ENCODE data around the gene UFC1.
A peak's percentile ranks its signal among the peaks of the same experiment; 100 is the strongest.
"Not testable (repeated sequence)": the region's sequence is repeated elsewhere in the genome, so short reads cannot be mapped to it uniquely, and the experiment has no call there.

Gene UFC1

DNA sequence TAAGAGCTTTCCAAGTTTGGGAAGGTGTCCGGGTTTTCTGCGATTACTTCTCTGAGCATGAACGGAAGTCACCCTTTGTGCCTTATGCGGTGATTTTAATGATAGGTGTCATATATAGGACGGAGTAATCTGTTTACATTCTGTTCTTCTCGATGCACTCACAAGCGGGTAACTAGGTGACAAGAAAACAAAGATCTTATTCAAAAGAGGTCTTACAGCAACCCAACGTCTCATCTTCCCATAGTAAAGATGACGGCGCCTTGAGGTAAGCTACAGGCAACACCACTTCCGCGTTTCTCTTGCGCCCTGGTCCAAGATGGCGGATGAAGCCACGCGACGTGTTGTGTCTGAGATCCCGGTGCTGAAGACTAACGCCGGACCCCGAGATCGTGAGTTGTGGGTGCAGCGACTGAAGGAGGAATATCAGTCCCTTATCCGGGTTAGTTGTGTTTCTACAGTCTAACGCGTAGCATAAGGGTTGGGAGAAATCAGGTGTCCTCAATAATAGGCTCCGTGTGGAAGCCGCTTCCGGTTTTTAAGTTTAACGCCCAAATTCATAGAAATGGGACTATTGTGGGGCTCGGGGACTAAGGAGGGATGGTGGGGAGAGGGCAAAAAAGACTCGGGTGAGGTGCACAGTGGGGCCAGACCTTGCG lies at the start of gene UFC1:
TSS of gene UFC1 (plus strand) at position 297 of the 656 bp plus-strand sequence. CDS start at position 317, 20 bp downstream.
- DNase-seq (ENCODE audit: extremely low read depth in 1 of 2, low read depth in 1 of 2) = peak; percentile 54 to 60

DNA sequence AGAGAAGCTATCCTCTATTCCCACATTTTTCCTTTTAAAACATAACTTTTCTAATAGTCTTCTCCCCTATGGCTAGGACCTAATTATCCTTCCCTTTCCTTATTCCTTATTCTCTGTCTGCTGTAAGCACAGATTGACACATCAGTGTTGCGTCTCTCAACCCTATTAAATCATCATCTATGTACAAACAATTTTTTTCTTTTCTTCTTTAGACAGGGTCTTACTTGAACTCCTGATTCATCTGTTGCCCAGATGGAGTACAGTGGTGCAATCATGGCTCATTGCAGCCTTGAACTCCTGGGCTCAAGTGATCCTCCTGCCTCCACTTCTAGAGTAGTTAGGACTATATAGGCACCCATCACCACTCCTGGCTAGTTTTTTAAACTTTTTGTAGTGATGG lies 47.3 kb upstream of the UFC1 start:
- no peak for DNase-seq (ENCODE audit: extremely low read depth in 1 of 2, low read depth in 1 of 2)

DNA sequence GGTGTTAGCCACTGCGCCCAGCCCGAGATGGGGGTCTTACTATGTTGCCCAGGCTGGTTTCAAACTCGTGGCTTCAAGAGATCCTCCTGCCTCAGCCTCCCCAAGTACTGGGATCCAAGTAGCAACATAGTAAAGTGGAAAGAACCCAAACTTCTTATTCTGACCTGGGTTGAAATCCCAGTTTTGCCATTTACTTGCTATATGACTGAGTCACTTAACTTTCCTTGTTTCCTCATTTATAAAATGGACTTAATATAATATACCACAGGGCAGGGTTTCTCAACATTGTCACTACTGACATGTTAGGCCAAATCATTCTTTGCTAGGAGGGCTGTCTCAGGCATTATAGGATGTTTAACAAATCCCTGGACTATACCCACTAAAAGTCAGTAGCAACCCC lies 42.7 kb upstream of the UFC1 start:
- no peak for DNase-seq (ENCODE audit: extremely low read depth in 1 of 2, low read depth in 1 of 2)

DNA sequence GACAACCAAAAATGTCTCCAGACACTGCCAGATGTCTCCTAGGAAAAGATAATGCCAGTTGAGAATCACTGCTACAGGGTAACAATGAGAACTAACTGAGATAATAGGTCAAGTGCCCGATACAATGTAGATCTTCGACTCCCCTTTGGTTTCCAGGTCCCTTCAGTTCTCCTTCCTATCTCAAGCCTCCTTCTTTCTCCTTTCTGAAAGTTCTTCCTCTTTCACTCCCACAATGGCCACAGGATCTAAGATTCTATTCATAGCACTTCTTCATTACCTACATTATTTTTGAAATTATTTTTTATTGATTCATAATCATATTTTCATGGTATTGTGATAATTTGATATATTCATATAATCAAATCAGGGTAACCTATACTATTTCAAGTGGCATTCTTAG lies 42.3 kb upstream of the UFC1 start:
- no peak for DNase-seq (ENCODE audit: extremely low read depth in 1 of 2, low read depth in 1 of 2)

DNA sequence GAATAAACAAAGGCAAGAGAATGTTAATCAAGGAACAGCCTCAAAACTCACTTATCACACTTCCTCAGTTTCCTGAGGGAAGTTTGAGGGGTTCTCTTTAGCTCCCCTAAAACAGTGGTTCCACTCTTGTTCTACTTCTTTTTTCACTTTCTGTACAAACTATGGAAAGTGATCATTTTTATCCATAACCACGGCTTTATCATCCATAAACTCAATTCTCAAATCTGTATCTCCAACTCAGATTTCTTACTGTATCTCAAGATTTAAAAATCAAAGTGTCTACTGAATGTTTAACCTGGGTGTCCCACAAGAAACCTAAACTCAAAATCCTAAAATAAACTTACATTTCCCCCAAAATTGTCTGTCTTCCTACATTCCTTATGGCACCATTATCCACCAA lies 39.9 kb upstream of the UFC1 start:
- no peak for DNase-seq (ENCODE audit: extremely low read depth in 1 of 2, low read depth in 1 of 2)

DNA sequence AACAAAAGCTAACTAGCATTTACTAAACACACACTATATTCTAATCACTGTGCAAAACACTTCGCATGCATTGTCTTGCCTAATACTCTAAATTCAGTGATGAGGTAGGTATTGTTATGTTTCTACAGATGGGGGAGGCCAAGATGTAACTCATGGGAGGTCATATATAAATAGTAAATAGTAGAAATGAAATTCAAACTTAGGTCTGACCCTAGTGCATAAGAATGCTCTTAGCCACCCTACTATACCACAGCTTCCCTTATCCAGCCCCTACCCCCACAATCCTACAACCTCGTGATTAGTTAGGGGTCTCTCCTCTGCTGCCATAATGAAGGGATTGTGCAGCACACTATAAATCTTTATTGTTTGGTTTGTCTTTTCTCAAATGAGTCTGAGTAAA lies 39.2 kb upstream of the UFC1 start:
- no peak for DNase-seq (ENCODE audit: extremely low read depth in 1 of 2, low read depth in 1 of 2)

DNA sequence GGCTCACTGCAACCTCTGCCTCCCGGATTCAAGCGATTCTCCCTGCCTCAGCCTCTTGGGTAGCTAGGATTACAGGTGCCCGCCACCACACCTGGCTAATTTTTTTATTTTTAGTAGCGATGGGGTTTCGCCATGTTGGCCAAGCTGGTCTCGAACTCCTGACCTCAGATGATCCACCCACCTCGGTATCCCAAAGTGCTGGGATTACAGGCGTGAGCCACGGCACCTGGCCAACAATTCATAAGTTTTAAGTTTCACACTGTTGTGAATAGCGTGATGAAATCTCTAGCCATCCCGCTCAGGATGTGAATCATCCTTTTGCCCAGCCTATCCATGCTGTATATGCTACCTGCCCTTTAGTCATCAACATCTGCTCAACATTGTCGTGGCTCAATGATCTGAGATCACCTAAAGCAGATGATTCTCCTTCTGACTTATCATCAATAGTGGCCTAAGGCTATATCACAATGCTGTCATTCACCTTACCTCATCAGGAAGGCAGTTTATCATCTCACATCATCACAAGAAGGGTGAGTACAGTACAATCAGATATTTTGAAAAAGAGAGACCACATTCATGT lies 38.6 kb upstream of the UFC1 start:
- no peak for DNase-seq (ENCODE audit: extremely low read depth in 1 of 2, low read depth in 1 of 2)

DNA sequence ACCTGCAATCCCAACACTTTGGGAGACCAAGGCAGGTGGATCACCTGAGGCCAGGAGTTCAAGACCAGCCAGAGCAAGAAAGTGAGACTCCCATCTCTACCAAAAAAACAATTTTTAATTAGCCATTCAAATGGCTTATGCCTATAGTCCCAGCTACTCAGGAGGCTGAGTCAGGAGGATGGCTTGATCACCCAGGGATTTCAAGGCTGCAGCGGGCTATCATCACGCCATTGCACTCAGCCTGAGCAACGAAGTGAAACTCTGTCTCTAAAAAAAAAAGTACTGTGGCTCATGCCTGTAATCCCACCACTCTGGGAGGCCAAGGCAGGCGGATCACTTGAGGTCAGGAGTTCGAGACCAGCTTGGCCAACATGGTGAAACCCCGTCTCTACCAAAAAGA lies 37.8 kb upstream of the UFC1 start:
- DNase-seq (ENCODE audit: extremely low read depth in 1 of 2, low read depth in 1 of 2) = not testable (repeated sequence)

DNA sequence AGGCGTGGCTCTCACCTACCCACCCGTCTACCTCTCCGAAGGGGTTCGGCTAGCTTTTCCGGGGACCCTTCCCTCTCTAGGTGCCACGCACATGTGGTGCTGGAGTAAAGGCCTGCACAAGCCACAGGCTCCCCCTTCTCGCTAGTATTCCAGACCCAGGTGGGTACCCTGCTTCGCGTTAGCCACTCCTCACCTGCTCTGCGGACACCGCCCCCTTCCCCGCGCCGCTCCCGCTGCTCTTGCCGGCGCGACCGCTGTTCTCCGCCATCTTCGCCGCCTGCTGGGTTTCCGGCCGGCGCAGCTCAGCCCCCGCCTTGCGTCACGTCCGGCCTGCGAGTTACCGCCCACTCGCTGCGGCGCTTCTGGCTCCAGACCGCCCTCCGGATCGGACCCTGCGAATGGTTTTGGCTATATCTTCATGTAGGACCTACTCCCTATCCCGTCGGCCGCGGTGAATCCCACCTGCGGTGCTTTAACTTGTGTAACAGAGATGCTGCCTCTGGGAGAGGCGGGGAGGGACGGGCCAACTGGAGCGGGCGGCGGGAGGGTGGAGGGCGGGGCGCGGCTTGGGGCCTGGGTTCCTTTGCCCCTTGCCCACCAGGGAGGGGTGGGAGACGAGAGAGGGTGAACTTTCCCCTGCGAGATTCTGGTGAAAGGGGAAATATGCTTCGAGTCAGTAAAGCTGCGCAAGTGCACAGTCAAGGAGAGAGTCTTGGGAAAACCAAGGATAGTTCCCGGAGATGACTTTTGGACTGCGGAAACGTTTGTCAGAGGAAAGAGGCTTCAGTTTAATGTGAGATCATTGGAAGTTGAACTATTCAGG lies 35.8 kb upstream of the UFC1 start, which contains the start of the genes NIT1 and PFDN2:
TSS of gene NIT1 (plus strand) at position 347 of the 823 bp plus-strand sequence. CDS start at position 419, 72 bp downstream.
TSS of gene PFDN2 (minus strand) at position 279 of the 823 bp plus-strand sequence. CDS start at position 268, 11 bp downstream.
- peak; percentile 33 to 79 for DNase-seq (ENCODE audit: extremely low read depth in 1 of 2, low read depth in 1 of 2)

DNA sequence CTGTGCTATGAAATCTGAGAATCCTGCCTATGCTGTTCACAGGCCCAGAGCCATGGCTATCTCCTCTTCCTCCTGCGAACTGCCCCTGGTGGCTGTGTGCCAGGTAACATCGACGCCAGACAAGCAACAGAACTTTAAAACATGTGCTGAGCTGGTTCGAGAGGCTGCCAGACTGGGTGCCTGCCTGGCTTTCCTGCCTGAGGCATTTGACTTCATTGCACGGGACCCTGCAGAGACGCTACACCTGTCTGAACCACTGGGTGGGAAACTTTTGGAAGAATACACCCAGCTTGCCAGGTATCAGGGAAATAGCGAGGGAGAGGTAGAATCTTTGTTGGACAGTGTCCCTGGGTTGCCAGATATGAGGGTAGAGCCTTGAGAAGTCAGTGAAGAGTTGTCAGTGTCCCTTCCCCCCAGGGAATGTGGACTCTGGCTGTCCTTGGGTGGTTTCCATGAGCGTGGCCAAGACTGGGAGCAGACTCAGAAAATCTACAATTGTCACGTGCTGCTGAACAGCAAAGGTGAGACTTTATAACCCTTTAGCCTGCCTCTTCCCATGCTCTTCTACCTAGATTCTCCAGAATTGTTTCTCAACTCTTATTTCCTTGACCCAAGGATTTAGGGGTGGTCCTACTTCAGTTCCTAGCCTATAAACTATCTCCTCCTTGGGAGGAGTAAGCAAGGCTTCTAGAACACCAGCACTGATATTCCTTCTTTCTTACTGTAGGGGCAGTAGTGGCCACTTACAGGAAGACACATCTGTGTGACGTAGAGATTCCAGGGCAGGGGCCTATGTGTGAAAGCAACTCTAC lies 34.5 kb upstream of the UFC1 start:
- peak; percentile 21 to 25 for DNase-seq (ENCODE audit: extremely low read depth in 1 of 2, low read depth in 1 of 2)

DNA sequence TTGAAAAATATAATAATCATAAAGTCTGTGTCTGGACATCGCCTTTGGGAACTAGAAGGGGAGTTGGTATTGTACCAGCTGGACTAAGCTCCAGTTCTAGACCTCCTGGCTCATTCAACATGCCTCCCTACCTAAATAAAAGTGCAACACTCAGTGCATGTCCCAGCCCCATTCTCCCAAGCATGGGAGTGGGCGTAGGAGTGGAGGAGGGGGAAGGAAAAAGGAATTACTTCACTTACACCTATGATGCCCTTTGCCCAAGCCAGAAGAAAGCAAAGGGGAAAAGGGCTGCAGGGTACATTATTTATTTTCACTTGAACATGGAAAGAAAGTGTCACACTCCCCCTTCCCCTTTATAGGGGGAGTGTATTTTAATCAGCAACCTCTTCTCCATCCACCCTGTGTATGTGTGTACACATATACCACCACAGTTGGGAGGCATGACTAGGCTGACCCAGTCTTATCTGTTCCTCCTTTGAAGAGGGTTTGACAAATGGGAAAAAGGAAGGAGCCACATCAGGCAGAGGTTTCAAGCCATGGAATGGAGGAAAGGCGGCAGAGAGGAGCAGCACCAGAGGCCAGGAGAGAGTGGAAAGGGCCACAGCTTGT lies 32.6 kb upstream of the UFC1 start:
- DNase-seq (ENCODE audit: extremely low read depth in 1 of 2, low read depth in 1 of 2) = no peak

DNA sequence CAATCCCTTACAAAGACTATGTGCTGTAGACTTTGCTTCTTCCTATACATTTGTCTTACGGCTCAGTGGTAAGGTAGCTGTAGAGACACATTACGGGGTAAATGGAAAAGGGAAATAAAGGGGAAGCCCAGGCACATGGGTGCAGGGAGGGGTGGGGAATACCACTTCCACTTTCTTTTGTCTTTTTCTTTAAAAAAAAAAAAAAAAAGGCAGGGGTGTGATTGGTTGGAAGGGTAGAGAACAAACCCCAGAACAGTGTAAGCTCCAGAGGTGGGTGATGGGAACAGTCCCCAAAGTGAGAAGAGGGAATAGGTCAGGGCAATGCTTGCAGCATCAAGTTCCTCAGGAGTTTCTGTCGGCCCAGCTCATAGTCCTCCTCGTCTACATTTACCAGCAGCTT lies 31.9 kb upstream of the UFC1 start:
- no peak for DNase-seq (ENCODE audit: extremely low read depth in 1 of 2, low read depth in 1 of 2)

DNA sequence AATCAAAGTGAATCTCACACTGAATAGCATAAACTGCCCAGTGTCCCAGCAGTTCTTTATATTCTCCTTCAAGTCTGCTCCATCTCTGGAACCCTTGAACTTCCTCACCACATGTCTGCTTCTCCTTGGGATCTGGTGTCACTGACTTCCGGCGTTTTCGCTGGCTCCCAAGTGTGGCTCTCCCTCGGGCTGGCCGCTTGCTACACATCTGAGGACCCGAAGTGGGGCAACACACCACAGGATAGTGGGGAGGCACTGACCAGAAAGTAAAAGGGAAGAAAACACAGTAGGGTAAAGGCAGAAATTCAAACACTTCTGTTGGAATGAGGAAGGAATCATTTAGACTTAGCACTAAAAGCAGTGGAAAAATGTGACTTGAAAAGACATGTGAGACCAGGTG lies 30.8 kb upstream of the UFC1 start:
- no peak for DNase-seq (ENCODE audit: extremely low read depth in 1 of 2, low read depth in 1 of 2)

DNA sequence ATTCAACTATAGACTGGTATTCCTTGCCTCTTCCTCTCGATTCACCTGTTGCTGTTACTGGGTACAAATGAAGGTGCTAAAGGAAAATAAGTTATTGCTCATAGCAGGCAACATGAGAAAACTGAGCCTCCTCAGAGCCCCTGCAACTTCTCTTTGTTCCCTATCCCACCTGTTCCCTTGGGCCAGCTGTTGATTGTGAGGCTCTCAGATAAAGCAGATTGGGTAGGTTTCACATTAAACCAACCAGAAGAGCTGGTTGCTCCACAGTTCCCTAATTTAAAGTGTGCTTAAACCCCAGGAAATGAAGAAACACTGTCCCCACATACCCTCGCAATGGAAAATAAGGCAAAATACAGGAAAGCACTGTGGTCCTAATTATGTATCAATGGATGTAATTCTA lies 26.1 kb upstream of the UFC1 start:
- DNase-seq (ENCODE audit: extremely low read depth in 1 of 2, low read depth in 1 of 2) = no peak

DNA sequence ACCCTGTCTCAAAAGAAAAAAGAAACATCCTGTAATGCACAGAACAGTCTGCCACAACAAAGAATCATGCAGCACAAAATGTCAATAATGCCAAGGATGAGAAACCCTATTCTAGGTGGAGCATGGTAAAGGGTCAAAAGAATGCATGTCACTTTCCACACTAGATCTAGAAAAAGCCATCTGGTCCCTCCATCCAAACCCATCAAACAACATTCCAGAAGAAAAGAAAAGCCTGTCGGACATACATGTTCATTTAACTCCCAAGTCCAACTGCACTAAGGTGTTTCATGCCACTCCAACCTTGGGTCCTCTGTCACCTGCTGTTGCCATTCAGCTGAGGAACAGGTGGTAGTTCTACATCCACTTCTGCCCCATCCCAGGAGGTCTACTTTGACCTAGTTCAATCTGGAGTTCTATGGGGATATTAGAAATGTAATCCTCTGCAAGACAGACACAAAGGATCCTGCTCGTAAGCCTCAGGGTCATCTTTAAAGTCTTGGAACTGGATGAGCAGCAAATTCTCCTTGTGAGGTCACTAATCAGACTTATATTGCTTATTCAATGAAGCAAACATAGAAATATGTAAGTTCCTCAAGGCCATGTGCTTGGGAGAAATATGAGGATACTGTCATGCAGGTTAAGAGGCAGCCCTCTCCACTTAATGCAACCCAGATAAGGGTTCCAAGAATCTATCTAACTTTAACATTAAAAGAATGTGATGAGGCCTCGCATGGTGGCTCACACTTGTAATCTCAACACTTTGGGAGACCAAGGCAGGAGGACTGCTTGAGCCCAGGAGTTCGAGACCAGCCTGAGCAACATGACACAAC lies 25.0 kb upstream of the UFC1 start:
- DNase-seq (ENCODE audit: extremely low read depth in 1 of 2, low read depth in 1 of 2) = no peak

DNA sequence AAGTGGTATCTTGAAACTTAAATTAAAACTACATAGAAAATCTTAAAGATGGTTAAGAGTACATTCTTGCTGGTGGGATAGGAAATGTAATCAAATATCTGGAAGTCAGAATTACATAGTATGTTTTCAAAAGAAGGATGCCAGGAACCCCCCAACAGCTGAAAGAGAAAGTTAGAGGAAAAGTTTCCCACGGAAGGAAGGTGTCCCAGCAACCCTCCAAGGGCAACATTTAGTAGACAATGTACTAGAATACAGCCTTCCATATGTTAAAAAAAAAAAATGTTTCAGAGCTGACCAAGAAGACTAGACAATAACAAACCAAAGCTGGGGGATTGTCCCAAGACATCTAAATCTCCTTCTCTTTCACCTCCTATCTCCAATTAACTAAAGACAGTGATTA lies 23.5 kb upstream of the UFC1 start:
- DNase-seq (ENCODE audit: extremely low read depth in 1 of 2, low read depth in 1 of 2) = no peak

DNA sequence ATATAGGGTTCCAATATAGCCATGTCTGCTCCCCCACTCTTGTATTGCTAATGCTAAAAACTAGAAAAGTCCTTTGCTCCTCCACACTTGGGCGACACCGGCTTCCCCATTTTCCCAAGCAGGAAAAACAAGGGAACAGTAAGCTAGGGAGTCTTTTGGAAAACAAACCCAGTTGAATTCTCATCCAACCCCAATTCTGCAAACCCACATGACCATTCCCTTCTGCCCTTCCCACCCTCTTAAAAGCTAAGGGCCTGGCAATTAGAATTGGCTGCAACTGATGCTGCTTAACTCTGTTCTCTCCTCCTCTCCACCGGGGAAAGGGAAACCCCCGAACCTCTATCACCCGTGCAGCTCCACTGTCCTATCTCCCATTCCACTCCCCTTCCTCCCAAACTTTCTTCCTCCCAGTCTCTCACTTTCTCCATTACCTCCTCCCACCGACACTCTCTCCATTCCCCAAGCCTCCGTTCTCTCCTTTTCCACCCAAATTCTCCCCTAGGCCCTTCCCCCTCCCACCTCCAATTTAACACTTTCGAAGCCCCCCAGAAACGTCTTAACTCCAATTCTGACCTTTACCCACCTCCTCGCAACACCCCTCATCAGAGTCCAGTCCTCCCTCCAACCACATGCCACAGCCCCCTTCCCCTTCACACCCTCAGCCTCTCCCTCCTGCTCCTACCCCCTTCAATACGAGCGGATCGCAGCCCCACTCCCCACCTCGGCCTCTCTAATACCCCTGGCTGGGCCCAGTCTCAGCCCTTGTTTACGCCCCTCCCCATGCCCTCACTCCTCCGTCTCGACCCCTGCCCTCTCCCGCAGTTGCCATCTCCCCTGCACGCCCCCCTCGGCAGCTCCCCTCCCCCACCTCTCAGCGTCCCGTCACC lies 22.0 kb upstream of the UFC1 start:
- no peak for DNase-seq (ENCODE audit: extremely low read depth in 1 of 2, low read depth in 1 of 2)

DNA sequence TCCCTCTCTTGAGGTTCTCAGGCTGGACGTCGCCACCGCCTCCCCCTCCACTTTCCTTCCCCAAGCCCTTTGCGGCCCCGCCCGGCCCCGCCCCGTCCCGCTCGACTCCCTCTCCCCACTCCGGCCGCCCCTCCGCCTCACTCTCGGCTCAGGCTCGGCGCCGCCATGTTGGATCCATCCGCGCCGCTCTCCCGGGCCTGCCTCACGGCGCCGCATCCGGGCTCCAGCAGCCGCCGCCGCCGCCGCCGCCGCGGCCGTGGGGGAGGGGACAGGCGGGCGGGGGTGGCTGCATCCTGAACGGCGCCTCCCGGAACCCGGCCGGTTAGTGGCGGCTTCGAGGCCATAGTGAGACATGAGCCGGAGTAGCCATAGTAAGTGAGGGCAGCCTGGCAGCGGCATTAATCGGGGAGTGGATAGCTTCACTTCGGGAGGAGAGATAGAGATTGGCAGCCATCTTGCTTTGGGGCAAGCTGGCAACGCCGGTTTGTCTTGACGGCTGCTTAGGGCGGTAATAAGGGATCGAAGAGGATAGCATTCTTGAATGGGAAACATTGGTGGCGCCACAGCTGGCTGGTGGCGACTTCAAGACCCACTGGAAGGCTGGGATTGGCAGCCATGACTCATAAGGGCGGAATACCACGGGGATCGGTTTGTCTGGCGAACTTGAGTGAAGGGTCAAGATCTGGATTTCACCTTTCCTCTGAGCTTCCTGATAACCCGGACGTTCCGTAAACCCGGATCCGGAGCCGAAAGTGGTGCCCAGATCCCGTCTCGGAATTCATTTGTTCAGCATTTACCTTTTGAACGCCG lies 21.2 kb upstream of the UFC1 start, which contains the start of gene DEDD:
TSS of gene DEDD (minus strand) at position 258 of the 810 bp plus-strand sequence. CDS start 8,205 bp downstream, outside the sequence.
- peak; percentile 74 to 75 for DNase-seq (ENCODE audit: extremely low read depth in 1 of 2, low read depth in 1 of 2)
